Adrenal gland (tissue), 5 donors: ENCODE results near the gene TUBD1.

Experiments used
- POLR2A ChIP-seq, 2 donors: fragments of 450-650 bp; IDR thresholded peaks; one replicate each; pipeline ENCODE4 v1.6.1; 2017; ENCODE audit warnings: antibody characterized with exemption in 2 of 2, mild to moderate bottlenecking in 2 of 2, moderate library complexity in 1 of 2
- TF ChIP-seq, protein P1 (sequence below), 6 experiments: fragments of 450-650 bp in 4 of 6; fragments of 200-600 bp in 2 of 6; sonication (generic) in 1 of 6; IDR thresholded peaks; 1 replicate in 5 of 6; 2 replicates in 1 of 6; pipeline versions ENCODE4 v1.5.1 to v1.8.0; 2016 to 2021; ENCODE audit warnings: antibody characterized with exemption in 6 of 6, mild to moderate bottlenecking in 2 of 6, moderate library complexity in 1 of 6
- donor health status: DM: no; HTN: no; CAD: no.

DNA sequence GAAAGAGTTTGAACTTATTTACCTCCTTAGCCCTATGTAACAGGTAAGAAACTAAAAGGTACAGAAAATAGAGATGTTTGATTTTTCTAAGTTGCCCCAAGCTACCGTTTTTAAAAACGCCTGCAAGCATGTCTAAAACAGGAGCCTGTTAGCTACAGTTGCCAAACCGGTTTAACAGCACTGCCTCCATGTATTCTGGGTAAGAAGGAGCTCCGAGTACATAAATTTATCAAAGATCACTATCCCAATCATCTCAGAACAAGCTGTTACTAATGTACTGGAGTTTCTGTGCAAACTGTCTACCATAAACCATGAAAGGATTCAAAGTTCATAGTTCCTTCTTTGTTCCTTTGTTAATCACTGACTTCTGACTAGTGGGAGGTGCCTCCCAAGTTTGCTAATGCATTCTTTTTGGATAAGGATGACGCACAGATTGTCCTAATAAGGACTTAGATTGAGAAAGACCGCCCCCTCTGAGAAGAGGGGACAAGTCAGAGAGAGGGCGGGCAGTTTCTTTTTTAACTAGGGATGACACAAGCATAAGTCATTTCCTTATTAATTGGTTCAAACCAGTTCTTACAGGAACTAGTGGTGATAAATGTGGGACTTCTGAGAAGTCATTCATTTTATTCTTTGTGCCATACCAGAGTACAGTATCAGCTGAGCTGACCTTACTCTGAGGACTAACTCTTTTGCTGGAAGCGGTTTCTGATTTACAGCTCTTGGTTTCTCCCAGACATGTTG is 55.3 kb downstream of the TUBD1 start:
- TF ChIP-seq, protein P1, sequence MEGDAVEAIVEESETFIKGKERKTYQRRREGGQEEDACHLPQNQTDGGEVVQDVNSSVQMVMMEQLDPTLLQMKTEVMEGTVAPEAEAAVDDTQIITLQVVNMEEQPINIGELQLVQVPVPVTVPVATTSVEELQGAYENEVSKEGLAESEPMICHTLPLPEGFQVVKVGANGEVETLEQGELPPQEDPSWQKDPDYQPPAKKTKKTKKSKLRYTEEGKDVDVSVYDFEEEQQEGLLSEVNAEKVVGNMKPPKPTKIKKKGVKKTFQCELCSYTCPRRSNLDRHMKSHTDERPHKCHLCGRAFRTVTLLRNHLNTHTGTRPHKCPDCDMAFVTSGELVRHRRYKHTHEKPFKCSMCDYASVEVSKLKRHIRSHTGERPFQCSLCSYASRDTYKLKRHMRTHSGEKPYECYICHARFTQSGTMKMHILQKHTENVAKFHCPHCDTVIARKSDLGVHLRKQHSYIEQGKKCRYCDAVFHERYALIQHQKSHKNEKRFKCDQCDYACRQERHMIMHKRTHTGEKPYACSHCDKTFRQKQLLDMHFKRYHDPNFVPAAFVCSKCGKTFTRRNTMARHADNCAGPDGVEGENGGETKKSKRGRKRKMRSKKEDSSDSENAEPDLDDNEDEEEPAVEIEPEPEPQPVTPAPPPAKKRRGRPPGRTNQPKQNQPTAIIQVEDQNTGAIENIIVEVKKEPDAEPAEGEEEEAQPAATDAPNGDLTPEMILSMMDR (IDR thresholded peaks at IDR 0.05): no peak
- peak; percentile 88 to 92 for TF ChIP-seq POLR2A (IDR thresholded peaks at IDR 0.05)
